Glomerular visceral epithelial cell (primary cell): Measurements from ENCODE around the gene KLRD1.
"Not testable (repeated sequence)": the region's sequence is repeated elsewhere in the genome, so short reads cannot be mapped to it uniquely, and the experiment has no call there.

Source experiments
- DNase-seq: peaks from one replicate; pipeline ENCODE4 v3.0.0-alpha.2; 2016; ENCODE audit errors: extremely low spot score

Gene KLRD1

GRCh38 chr12:10368206-10369171 is 60.8 kb downstream of the KLRD1 start:
- DNase-seq, result no peak

- no peak for DNase-seq
Observed at GRCh38 chr12:10369557-10370415, 62.1 kb downstream of the KLRD1 start.

DNA sequence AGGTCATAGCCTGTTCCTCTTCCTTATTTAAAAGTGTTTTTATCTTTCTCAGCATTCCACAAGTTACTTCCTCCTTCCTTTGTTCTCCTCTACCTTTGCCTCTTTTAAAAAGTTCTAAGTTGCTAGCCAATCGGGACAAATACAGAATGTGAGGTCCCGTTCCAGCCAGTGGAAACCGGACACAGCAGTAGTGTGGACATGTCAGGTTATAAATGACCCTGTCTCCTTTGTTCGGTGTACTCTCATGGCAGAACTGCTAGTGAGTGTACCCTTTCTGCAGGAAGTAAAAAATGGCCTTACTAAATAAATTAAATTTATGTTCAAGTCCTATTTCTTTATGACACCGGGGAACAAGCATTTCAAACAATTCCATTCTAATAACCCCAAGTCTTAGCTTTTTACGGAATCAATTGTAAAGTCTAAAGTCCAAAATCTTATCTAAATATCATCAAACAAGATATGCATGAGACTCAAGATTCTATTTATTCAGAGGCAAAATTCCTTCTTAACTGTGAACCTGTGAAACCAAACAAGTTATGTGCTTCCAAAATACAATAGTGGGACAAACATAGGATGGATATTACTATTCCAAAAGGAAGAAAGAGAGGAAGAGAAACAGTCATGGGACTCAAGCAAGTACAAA is 64.3 kb downstream of the KLRD1 start:
- not testable (repeated sequence) for DNase-seq

DNA sequence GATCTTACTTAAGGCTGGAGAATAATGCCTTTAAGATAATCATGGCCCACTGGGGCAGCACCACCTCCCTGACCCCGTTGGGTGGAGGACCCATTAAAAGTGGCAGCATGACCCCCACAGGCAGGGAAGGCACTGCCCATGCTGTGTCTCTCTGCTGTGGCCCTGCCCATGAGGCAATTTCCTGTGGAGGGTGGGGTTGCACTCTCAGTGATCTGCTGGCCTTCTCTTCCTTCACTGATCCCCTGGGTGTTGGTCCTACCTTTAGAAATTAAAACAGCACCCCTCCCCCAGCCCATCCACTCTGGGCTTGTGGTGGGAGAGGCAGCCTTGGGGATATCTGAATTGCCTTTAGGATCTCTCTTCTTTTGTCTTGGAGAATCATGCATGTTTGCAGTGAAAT is 64.9 kb downstream of the KLRD1 start:
- no peak for DNase-seq

GRCh38 chr12:10374624-10375018 is 67.0 kb downstream of the KLRD1 start:
- no peak for DNase-seq

- not testable (repeated sequence) for DNase-seq
Observed at GRCh38 chr12:10378737-10379136, 71.1 kb downstream of the KLRD1 start.
